GM12874 (cell line): Measurements from ENCODE around the gene TFE3.

Experiments
- CTCF ChIP-seq: IDR thresholded peaks from 2 replicates; pipeline ENCODE4 v1.5.1; 2011; ENCODE audit warnings: low read depth, mild to moderate bottlenecking, control low read depth, low read length, moderate library complexity; ENCODE audit not compliant: insufficient read depth

The TFE3 gene

DNA sequence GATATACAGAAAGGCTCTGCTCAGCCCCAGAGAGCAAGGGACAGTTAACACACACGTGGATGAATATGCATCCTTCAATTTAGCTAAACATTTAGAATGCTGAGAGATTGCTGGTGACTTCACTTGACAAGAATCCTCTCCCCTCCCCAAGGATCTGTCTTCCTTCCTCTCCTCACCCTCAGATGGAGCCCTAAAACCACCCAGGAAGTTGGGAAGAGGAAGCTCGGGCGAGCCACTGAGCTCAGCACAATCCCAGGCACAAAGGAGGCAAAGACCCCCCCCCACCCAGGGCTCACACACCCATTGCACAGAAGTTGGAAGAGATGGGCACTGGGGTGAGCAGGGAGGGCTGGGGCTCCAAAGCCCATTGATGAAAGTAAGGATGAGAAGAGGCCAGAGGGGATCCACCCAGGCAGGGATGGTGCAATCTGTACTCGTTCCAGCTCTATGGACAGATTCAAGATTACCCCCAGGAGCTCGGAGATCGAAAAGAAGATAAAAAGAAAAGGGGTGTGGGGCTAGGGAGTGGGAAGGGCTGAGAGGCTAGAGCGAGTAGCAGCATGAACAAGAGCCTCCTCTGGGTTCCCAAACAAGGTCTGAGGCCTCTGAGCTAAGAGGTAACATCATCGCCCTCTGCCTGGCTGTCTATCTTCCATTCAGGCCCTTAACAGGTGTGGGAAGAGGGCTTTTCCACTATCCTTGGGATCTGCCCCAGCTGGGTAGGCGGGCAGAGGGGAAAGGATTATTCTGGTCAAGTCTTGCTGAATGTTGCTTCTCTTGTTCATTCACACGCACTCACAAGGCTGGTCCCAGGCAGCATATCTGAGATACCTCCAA is 1.2 kb downstream of the TFE3 start:
- TF ChIP-seq CTCF = no peak

- TF ChIP-seq CTCF = no peak
Measured at GRCh38 chrX:49040376-49040955, 2.7 kb downstream of the TFE3 start.

DNA sequence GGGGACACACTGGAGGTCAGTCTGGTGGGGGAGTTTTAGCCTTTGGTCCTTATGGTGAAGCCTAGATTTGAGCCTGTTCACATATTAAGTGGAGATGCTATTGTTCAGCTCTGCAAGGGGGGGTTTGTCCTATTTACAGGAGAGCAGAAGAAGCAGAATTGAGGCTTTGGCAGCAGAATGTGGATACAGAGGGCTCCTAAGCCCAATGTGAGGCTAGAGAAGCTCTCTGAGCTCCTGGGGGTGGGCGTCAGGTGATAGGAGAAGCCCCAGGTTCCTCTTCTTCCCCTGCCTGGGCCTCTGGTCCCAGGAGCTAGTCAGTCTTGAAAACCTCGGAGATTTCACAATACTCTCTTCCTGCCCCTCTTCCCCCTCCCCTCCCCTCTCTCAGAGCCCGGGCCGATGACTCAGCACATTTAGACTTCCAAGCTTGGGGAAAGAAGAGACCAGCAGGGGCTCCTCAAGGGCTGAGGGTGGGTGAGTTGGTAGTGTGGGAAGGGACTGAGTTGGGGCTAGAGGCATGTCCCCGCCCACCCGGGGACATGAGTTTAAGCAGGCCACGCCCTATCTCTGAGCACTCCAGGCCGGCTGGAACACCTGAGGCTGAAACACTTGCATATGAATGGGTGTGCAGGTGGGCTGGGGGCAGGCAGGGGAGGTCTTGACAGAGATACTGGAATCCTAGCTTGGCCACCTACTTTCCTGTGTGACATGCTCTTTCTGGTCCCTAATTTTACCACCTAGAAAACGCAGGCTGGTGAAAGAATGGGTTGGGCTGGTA is 3.4 kb downstream of the TFE3 start:
- TF ChIP-seq CTCF = no peak

DNA sequence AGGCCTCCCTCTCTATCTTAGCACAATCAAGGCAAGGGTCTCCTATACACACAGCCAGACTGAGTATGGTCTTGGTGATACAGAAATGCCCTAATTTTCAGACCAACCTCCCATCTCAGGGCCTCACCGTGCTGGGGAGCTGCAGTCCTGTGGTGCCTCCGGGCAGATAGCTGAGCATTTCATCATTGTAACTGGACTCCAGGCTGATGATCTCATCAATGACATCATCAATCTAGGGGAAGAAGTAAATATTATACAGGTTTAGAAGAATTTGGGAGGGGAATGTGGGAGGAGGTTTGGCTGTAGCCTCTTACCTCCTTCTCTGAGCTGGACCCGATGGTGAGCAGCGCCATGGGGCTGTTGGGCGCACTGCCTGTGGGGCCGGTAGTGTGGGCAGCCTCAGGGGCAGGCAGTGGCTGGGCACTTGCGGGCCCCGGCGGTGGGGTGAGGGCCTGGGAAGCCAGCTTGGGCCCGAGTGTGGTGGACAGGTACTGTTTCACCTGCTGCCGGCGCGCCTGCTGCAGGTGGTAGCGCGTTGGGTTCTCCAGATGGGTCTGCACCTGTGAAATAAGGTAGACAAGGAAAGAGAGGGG is 5.2 kb downstream of the TFE3 start:
- no peak for TF ChIP-seq CTCF

- no peak for TF ChIP-seq CTCF
Measured at GRCh38 chrX:49030283-49030682, 12.9 kb downstream of the TFE3 start.

GRCh38 chrX:49029876-49030275 is 13.3 kb downstream of the TFE3 start:
- no peak for TF ChIP-seq CTCF

DNA sequence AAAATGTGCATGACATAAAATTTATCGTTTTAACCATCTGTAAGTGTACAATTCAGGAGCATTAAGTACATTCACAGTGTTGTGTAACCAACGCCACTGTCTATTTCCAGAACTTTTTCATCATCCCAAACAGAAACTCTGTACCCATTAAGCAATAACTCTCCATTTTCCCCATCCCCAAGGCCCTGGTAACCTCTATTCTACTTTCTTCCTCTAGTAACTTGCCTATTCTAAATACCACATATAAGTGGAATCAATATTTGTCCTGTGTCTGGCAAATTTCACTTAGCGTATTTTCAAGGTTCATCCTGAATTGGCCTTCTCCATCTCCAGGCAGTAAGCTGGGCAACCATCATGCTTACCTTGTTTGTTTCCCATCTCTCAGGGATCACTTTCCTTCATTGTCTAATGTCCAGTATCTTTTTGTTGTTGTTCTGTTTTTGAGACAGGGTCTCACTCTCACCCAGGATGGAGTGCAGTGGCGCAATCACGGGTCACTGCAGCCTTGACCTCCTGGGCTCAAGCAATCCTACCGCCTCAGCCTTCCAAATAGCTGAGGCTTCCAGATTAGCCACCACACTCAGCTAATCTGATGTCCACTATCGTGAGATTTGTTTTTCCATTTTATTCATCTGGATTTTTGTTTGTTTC is 23.4 kb downstream of the TFE3 start:
- no peak for TF ChIP-seq CTCF
